ENCODE results near the gene NANOGP8.

DNA sequence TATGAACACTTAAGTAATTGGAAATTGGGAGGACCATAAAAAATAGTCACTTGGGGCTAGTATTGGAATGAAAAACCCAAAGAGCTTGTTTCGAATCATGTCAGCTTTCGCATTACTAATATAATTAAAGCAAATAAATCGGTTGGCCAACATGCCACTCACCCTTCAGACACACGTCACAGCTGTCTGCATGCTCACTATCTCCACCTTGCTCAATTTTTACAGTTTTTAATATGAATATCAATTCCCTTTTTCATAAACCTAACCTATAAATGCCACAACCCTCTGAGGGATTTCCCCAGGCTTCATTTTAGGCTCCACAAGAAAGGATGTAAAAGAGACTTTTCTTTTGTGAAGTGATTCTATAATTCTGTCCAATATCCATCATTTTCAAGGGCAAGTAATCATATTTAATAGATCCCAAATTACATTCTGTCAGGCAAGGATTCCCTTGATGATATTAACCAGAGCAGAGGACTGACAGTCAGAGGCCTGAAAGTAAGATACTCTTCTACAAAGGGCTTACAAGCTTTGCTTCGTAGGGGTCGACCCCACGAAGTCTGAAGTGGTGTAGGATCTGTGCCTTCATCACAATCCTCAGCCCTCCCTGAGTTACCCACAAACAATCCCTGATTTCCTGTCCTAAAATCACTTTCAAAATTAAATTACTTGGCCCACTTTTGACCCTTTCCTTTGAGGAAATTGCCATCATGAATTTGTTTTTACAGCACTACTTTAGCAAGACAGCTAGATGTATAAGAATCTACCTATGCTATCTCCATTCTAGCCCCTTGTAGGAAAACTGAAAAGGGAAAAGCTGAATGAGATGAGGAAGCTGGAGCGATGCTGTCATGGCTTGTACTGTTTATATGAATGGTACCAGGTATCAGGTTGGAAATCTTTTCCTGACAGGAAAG lies 44.5 kb downstream of the NANOGP8 start:
- TF ChIP-seq, protein P1, sequence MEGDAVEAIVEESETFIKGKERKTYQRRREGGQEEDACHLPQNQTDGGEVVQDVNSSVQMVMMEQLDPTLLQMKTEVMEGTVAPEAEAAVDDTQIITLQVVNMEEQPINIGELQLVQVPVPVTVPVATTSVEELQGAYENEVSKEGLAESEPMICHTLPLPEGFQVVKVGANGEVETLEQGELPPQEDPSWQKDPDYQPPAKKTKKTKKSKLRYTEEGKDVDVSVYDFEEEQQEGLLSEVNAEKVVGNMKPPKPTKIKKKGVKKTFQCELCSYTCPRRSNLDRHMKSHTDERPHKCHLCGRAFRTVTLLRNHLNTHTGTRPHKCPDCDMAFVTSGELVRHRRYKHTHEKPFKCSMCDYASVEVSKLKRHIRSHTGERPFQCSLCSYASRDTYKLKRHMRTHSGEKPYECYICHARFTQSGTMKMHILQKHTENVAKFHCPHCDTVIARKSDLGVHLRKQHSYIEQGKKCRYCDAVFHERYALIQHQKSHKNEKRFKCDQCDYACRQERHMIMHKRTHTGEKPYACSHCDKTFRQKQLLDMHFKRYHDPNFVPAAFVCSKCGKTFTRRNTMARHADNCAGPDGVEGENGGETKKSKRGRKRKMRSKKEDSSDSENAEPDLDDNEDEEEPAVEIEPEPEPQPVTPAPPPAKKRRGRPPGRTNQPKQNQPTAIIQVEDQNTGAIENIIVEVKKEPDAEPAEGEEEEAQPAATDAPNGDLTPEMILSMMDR (IDR thresholded peaks at IDR 0.05): no peak
- TF ChIP-seq POLR2A (IDR thresholded peaks at IDR 0.05): no peak
- no peak for TF ChIP-seq EP300 (IDR thresholded peaks at IDR 0.05)

All from tibial nerve (tissue), 4 donors.